Measurements from ENCODE around the gene WDR41.

WDR41 gene

GRCh38 chr5:77425420-77425819 lies 66.7 kb downstream of the WDR41 start:
- Histone ChIP-seq H3K27ac (replicated peaks) (no peak overlapping the region), H3K4me3 (replicated peaks; ENCODE audit: insufficient read depth, low read length) (no peak overlapping the region), H3K27me3 (ENCODE audit: insufficient read depth, poor library complexity, severe bottlenecking) (no peaks in the 10 kb centered on the region)
- no peak for DNase-seq (ENCODE audit: low read depth in 1 of 2, low spot score in 1 of 2)
- no peak for TF ChIP-seq REST (IDR thresholded peaks at IDR 0.05; ENCODE audit: insufficient replicate concordance, low read depth)
- TF ChIP-seq CTCF (IDR thresholded peaks at IDR 0.05; ENCODE audit: insufficient read depth, low read length) = no peak
- TF ChIP-seq POLR2AphosphoS5 (IDR thresholded peaks at IDR 0.05; ENCODE audit: low read depth) = no peak
- TF ChIP-seq SPI1 (IDR thresholded peaks at IDR 0.05; ENCODE audit: borderline replicate concordance, low read depth) = no peak
- TF ChIP-seq GABPA (IDR thresholded peaks at IDR 0.05; ENCODE audit: low read depth) = no peak

GRCh38 chr5:77424921-77425320 lies 67.2 kb downstream of the WDR41 start:
- Histone ChIP-seq H3K27me3 (ENCODE audit: insufficient read depth, poor library complexity, severe bottlenecking) (no peaks in the 10 kb centered on the region), H3K27ac (replicated peaks) (no peak overlapping the region), H3K4me3 (replicated peaks; ENCODE audit: insufficient read depth, low read length) (no peak overlapping the region)
- DNase-seq (ENCODE audit: low read depth in 1 of 2, low spot score in 1 of 2) = no peak
- TF ChIP-seq POLR2AphosphoS5 (IDR thresholded peaks at IDR 0.05; ENCODE audit: low read depth) (no peak), SPI1 (IDR thresholded peaks at IDR 0.05; ENCODE audit: borderline replicate concordance, low read depth) (no peak), REST (IDR thresholded peaks at IDR 0.05; ENCODE audit: insufficient replicate concordance, low read depth) (no peak), CTCF (IDR thresholded peaks at IDR 0.05; ENCODE audit: insufficient read depth, low read length) (no peak), GABPA (IDR thresholded peaks at IDR 0.05; ENCODE audit: low read depth) (no peak)

GRCh38 chr5:77423022-77423750 lies 68.9 kb downstream of the WDR41 start:
- TF ChIP-seq SPI1 (IDR thresholded peaks at IDR 0.05; ENCODE audit: borderline replicate concordance, low read depth) = no peak
- TF ChIP-seq CTCF (IDR thresholded peaks at IDR 0.05; ENCODE audit: insufficient read depth, low read length) = no peak
- no peak for TF ChIP-seq GABPA (IDR thresholded peaks at IDR 0.05; ENCODE audit: low read depth)
- TF ChIP-seq POLR2AphosphoS5 (IDR thresholded peaks at IDR 0.05; ENCODE audit: low read depth) = no peak
- TF ChIP-seq REST (IDR thresholded peaks at IDR 0.05; ENCODE audit: insufficient replicate concordance, low read depth) = no peak
- no peak for DNase-seq (ENCODE audit: low read depth in 1 of 2, low spot score in 1 of 2)
- H3K4me3 ChIP-seq (replicated peaks; ENCODE audit: insufficient read depth, low read length) = no peak overlapping the region
- H3K27me3 ChIP-seq (ENCODE audit: insufficient read depth, poor library complexity, severe bottlenecking) = no peaks in the 10 kb centered on the region
- H3K27ac ChIP-seq (replicated peaks) = no peak overlapping the region
